Common myeloid progenitor, CD34-positive (primary cell): ENCODE data around the gene C1orf56.

Experiments used
- CTCF ChIA-PET: fragments of 350-600 bp; sonication (Branson Sonifier 250); formaldehyde crosslinking; loops from one replicate; lab custom pipeline; 2021; ENCODE audit warnings: antibody characterized with exemption; lab: Charles Lee
- POLR2A ChIA-PET: fragments of 350-600 bp; sonication (Branson Sonifier 250); formaldehyde crosslinking; loops from one replicate; lab custom pipeline; 2021; ENCODE audit warnings: antibody characterized with exemption; lab: Charles Lee
- DNase-seq, 3 donors: peaks; one replicate each; pipeline versions ENCODE4 v3.0.0 to v3.0.0-alpha.2; 2013
- H3K27ac ChIP-seq, 2 experiments: 1 replicate in 1 of 2; 2 replicates in 1 of 2; pipeline ENCODE4 v1.7.0; 2013; ENCODE audit warnings: inconsistent platforms in 2 of 2, low read length in 2 of 2, mild to moderate bottlenecking in 2 of 2, low read depth in 1 of 2, moderate library complexity in 1 of 2; ENCODE audit not compliant: severe bottlenecking in 2 of 2, insufficient read depth in 1 of 2, poor library complexity in 1 of 2
- H3K27me3 ChIP-seq, 5 experiments: replicated peaks in 2 of 5; 1 replicate in 3 of 5; 2 replicates in 2 of 5; pipeline versions ENCODE4 v1.6.1 to v1.7.0; 2013; ENCODE audit warnings: low read length in 4 of 5, mild to moderate bottlenecking in 2 of 5, moderate library complexity in 2 of 5, inconsistent platforms in 1 of 5; ENCODE audit not compliant: insufficient read depth in 5 of 5, control insufficient read depth in 4 of 5
- H3K36me3 ChIP-seq, 4 experiments: 1 replicate in 2 of 4; 2 replicates in 2 of 4; pipeline versions ENCODE4 v1.6.1 to v1.7.0; 2013; ENCODE audit warnings: low read length in 3 of 4, control low read depth in 1 of 4, mild to moderate bottlenecking in 1 of 4; ENCODE audit not compliant: control insufficient read depth in 4 of 4, insufficient read depth in 4 of 4
- H3K4me1 ChIP-seq, 4 experiments: 1 replicate in 3 of 4; 2 replicates in 1 of 4; pipeline versions ENCODE4 v1.6.1 to v1.7.1; 2013; ENCODE audit warnings: low read length in 3 of 4, mild to moderate bottlenecking in 3 of 4, control low read depth in 1 of 4, inconsistent platforms in 1 of 4, moderate library complexity in 1 of 4; ENCODE audit not compliant: control insufficient read depth in 4 of 4, insufficient read depth in 4 of 4; ENCODE audit errors: control extremely low read depth in 1 of 4
- H3K4me3 ChIP-seq, 7 experiments: 1 replicate in 4 of 7; 2 replicates in 3 of 7; pipeline versions ENCODE4 v1.5.1 to v1.7.0; 2013; ENCODE audit warnings: mild to moderate bottlenecking in 7 of 7, low read length in 6 of 7, moderate library complexity in 6 of 7, inconsistent platforms in 2 of 7, low read depth in 2 of 7, control low read depth in 1 of 7; ENCODE audit not compliant: insufficient read depth in 4 of 7, control insufficient read depth in 1 of 7; ENCODE audit errors: extremely low read depth in 1 of 7
- H3K9me3 ChIP-seq, 5 experiments: 1 replicate in 4 of 5; 2 replicates in 1 of 5; pipeline versions ENCODE4 v1.6.1 to v1.7.1; 2013; ENCODE audit warnings: low read length in 4 of 5, mild to moderate bottlenecking in 2 of 5, inconsistent platforms in 1 of 5, low read depth in 1 of 5, moderate library complexity in 1 of 5; ENCODE audit not compliant: control insufficient read depth in 4 of 5, insufficient read depth in 2 of 5; ENCODE audit errors: control extremely low read depth in 1 of 5
- WGBS: methylation state at CpG from one replicate; pipeline ENCODE4 v1.1.5; 2013; ENCODE audit not compliant: insufficient coverage; 5-methylcytosine and 5-hydroxymethylcytosine counted together

C1orf56 gene

GRCh38 chr1:151051356-151052009 lies 3.9 kb downstream of the C1orf56 start:
- Histone ChIP-seq H3K36me3 (peaks cover 10 to 55% (median 36%) of the 10 kb centered on the region in 4 experiments), H3K4me3 (no peak overlapping the region), H3K27ac (peak overlapping the region in 1 of 2 experiments; percentile 36), H3K27me3 (no peaks in the 10 kb centered on the region), H3K4me1 (peaks cover 8 to 34% (median 22%) of the 10 kb centered on the region in 4 experiments), H3K9me3 (no peaks in the 10 kb centered on the region)
- CTCF ChIA-PET = interaction anchor here (1.0 to 6.0 kb wide), 4 partner anchors 10 to 45 kb away, joined by 3 to 54 read pairs (median 8); partner anchors contain the start of genes MINDY1 and MLLT11
- POLR2A ChIA-PET = interaction anchor here (1.4 kb wide), 1 partner anchor 8 kb away, joined by 3 read pairs; the partner anchor contains the start of genes CDC42SE1 and MLLT11
- WGBS = 83% methylated on average over 1 of the region's 2 CpGs
- peak in 1 of 3 donors; percentile 36 for DNase-seq

GRCh38 chr1:151054971-151055547 lies 7.5 kb downstream of the C1orf56 start:
- Histone ChIP-seq H3K36me3 (peaks cover 10 to 63% (median 36%) of the 10 kb centered on the region in 4 experiments), H3K9me3 (no peaks in the 10 kb centered on the region), H3K27me3 (no peaks in the 10 kb centered on the region), H3K4me3 (peak overlapping the region in 1 of 7 experiments; percentile 69), H3K27ac (peak overlapping the region in 1 of 2 experiments; percentile 93), H3K4me1 (peaks cover 18 to 46% (median 40%) of the 10 kb centered on the region in 4 experiments)
- CTCF ChIA-PET = interaction anchor here (0.5 to 7.6 kb wide), 5 partner anchors 9 to 503 kb away, joined by 3 to 59 read pairs (median 6); partner anchors contain the start of gene C1orf56
- DNase-seq = no peak
- POLR2A ChIA-PET = no interaction called here
- 90% methylated on average over 2 of the region's 4 CpGs for WGBS

GRCh38 chr1:151055581-151055980 lies 8.0 kb downstream of the C1orf56 start:
- POLR2A ChIA-PET = no interaction called here
- no peaks in the 10 kb centered on the region for H3K27me3 ChIP-seq
- no peak for DNase-seq
- CTCF ChIA-PET = interaction anchor here (1.1 to 7.6 kb wide), 4 partner anchors 9 to 30 kb away, joined by 3 to 59 read pairs (median 10); partner anchors contain the start of gene C1orf56
- H3K9me3 ChIP-seq = no peaks in the 10 kb centered on the region
- H3K36me3 ChIP-seq = peaks cover 10 to 60% (median 36%) of the 10 kb centered on the region in 4 experiments
- H3K4me1 ChIP-seq = peaks cover 18 to 48% (median 44%) of the 10 kb centered on the region in 4 experiments
- peak overlapping the region in 4 of 7 experiments; percentile 19 to 69 (median 58) for H3K4me3 ChIP-seq
- no CpG with 5 or more reads among the region's 2 CpGs for WGBS
- H3K27ac ChIP-seq = peak overlapping the region; percentile 29 to 93

GRCh38 chr1:151056149-151056548 lies 8.6 kb downstream of the C1orf56 start:
- CTCF ChIA-PET = interaction anchor here (1.1 to 7.6 kb wide), 2 partner anchors 10 to 16 kb away, joined by 6 to 59 read pairs; partner anchors contain the start of gene C1orf56
- peak in 2 of 3 donors; percentile 60 to 72 for DNase-seq
- peak overlapping the region; percentile 29 to 93 for H3K27ac ChIP-seq
- POLR2A ChIA-PET = interaction anchor here (0.7 kb wide), 1 partner anchor 58 kb away, joined by 3 read pairs; no protein-coding TSS in a partner anchor
- H3K4me1 ChIP-seq = peaks cover 18 to 53% (median 48%) of the 10 kb centered on the region in 4 experiments
- H3K27me3 ChIP-seq = no peaks in the 10 kb centered on the region
- 0% methylated on average over 2 of the region's 2 CpGs for WGBS
- H3K36me3 ChIP-seq = peaks cover 10 to 57% (median 36%) of the 10 kb centered on the region in 4 experiments
- H3K4me3 ChIP-seq = peak overlapping the region in 6 of 7 experiments; percentile 13 to 69 (median 42)
- H3K9me3 ChIP-seq = no peaks in the 10 kb centered on the region

- H3K9me3 ChIP-seq = no peaks in the 10 kb centered on the region
- WGBS = 3% methylated on average over 10 of the region's 10 CpGs
- DNase-seq = no peak
- peak overlapping the region; percentile 79 to 93 for H3K27ac ChIP-seq
- peaks cover 18 to 60% (median 53%) of the 10 kb centered on the region in 4 experiments for H3K4me1 ChIP-seq
- ChIA-PET POLR2A (interaction anchor here (0.6 to 3.6 kb wide), 6 partner anchors 9 to 98 kb away, joined by 3 to 19 read pairs (median 4); partner anchors contain the start of genes BNIPL, C1orf56, GABPB2 and MINDY1), CTCF (interaction anchor here (1.0 to 7.6 kb wide), 7 partner anchors 9 to 41 kb away, joined by 4 to 59 read pairs (median 7); partner anchors contain the start of genes C1orf56 and GABPB2)
- H3K4me3 ChIP-seq = peak overlapping the region; percentile 66 to 98 (median 95)
- H3K36me3 ChIP-seq = peaks cover 7 to 32% (median 17%) of the 10 kb centered on the region in 4 experiments
- no peaks in the 10 kb centered on the region for H3K27me3 ChIP-seq
These were observed 11.1 kb downstream of the C1orf56 start for GRCh38 chr1:151058692-151059091.

GRCh38 chr1:151059109-151060006 lies 11.8 kb downstream of the C1orf56 start, which contains the start of gene CDC42SE1:
Gene CDC42SE1 (minus strand): TSS chr1:151059622. CDS start chr1:151055730, 3,892 bp downstream.
- WGBS = under 1% methylated on average over 44 of the region's 58 CpGs
- no peaks in the 10 kb centered on the region for H3K9me3 ChIP-seq
- POLR2A ChIA-PET = interaction anchor here (0.7 to 3.6 kb wide), 6 partner anchors 8 to 52 kb away, joined by 3 to 19 read pairs (median 4); partner anchors contain the start of genes BNIPL, C1orf56, GABPB2 and MINDY1
- peak; percentile 92 to 96 (median 94) for DNase-seq
- peaks cover 3 to 27% (median 11%) of the 10 kb centered on the region in 4 experiments for H3K36me3 ChIP-seq
- peaks cover 18 to 60% (median 53%) of the 10 kb centered on the region in 4 experiments for H3K4me1 ChIP-seq
- peak within 1 kb of the TSS; percentile 66 to 98 (median 95) for H3K4me3 ChIP-seq
- no peaks in the 10 kb centered on the region for H3K27me3 ChIP-seq
- H3K27ac ChIP-seq = peak within 1 kb of the TSS; percentile 79 to 93
- CTCF ChIA-PET = interaction anchor here (0.8 to 7.6 kb wide), 10 partner anchors 8 to 101 kb away, joined by 3 to 59 read pairs (median 7); partner anchors contain the start of genes C1orf56, GABPB2 and MINDY1
